ENCODE data around the gene CCNY. TPM values are rescaled to one million over a fixed set of nuclear protein-coding genes. Genes with fewer than 3 reads are reported as not detected.

CCNY gene
- total RNA-seq, 1 experiment from 2014 or later, result 62.2 TPM

- ATAC-seq, result no peak
Measured at GRCh38 chr10:35371731-35372130, 35.4 kb downstream of the CCNY start.

More at GRCh38 chr10:35371731-35372130, 35.4 kb downstream of the CCNY start:
- CTCF ChIA-PET, result no interaction called here
- TF ChIP-seq CTCF (IDR thresholded peaks at IDR 0.05 in 2 of 3, conservative IDR thresholded peaks at IDR 0.05 in 1 of 3; ENCODE audit: borderline replicate concordance in 1 of 3, insufficient read depth in 1 of 3, low read depth in 2 of 3, low read length in 2 of 3), result no peak
- no peak for TF ChIP-seq SRF (IDR thresholded peaks at IDR 0.05; ENCODE audit: low read depth)
- TF ChIP-seq POLR2A (IDR thresholded peaks at IDR 0.05; ENCODE audit: borderline replicate concordance, extremely low read depth, insufficient read depth, insufficient read length), result no peak
- no peak for TF ChIP-seq MAX (IDR thresholded peaks at IDR 0.05)
- TF ChIP-seq ELF1 (IDR thresholded peaks at IDR 0.05; ENCODE audit: borderline replicate concordance, low read depth), result no peak
- no peak for TF ChIP-seq EZH2 (IDR thresholded peaks at IDR 0.05)
- TF ChIP-seq CEBPB (IDR thresholded peaks at IDR 0.05; ENCODE audit: low read depth), result no peak
- no peak for TF ChIP-seq JUND (IDR thresholded peaks at IDR 0.05)
- TF ChIP-seq POLR2AphosphoS5 (IDR thresholded peaks at IDR 0.05; ENCODE audit: low read depth, low read length), result no peak
- no peak for TF ChIP-seq ZBTB33 (IDR thresholded peaks at IDR 0.05; ENCODE audit: extremely low read depth, insufficient replicate concordance, low read length)
- no peak for TF ChIP-seq ZNF274 (IDR thresholded peaks at IDR 0.05; ENCODE audit: low read depth, low read length)
- TF ChIP-seq REST (IDR thresholded peaks at IDR 0.05; ENCODE audit: low read depth), result no peak
- no peak for TF ChIP-seq SIN3A (IDR thresholded peaks at IDR 0.05; ENCODE audit: low read depth)
- no peak for TF ChIP-seq ZFX (IDR thresholded peaks at IDR 0.05)
- TF ChIP-seq CBX3 (IDR thresholded peaks at IDR 0.05; ENCODE audit: low read depth), result no peak
- TF ChIP-seq ATF3 (IDR thresholded peaks at IDR 0.05), result no peak
- no peak for TF ChIP-seq RAD21 (IDR thresholded peaks at IDR 0.05; ENCODE audit: low read depth)
- no peak for TF ChIP-seq EGR1 (IDR thresholded peaks at IDR 0.05; ENCODE audit: low read depth)
- no peaks in the 10 kb centered on the region for H3K4me1 ChIP-seq (ENCODE audit: control insufficient read depth in 1 of 2, insufficient read depth in 2 of 2, low read length in 2 of 2)
- H3K4me3 ChIP-seq (replicated peaks in 1 of 2; ENCODE audit: low read depth in 1 of 2, low read length in 2 of 2), result no peak overlapping the region
- RAD21 ChIA-PET (ENCODE audit: low non-redundant PET in 1 of 2, low total read pairs in 2 of 2, uncharacterized antibody in 2 of 2, unreplicated experiment in 2 of 2), result no interaction called here
- peaks cover 6% of the 10 kb centered on the region; the same call in 1 of the 2 replicates for H4K20me1 ChIP-seq (ENCODE audit: insufficient read depth)
- H3K36me3 ChIP-seq (ENCODE audit: control insufficient read depth in 1 of 2, insufficient read depth in 2 of 2, low read length in 2 of 2), result no peaks in the 10 kb centered on the region
- no peak overlapping the region for H3K27ac ChIP-seq (ENCODE audit: low read depth, low read length)
- peaks cover 90% of the 10 kb centered on the region for H3K79me2 ChIP-seq (ENCODE audit: insufficient read depth, low read length)
- H3K4me2 ChIP-seq (ENCODE audit: low read length), result no peak overlapping the region
- no peak for DNase-seq (ENCODE audit: low read depth, low spot score)
- H3K9me2 ChIP-seq (ENCODE audit: insufficient read depth), result no peaks in the 10 kb centered on the region
- H3K9me3 ChIP-seq (ENCODE audit: control insufficient read depth in 1 of 2, insufficient read depth in 1 of 2, low read depth in 1 of 2, low read length in 2 of 2), result no peaks in the 10 kb centered on the region
- BruUV-seq (replicated peaks), result no TSS peak
- intact Hi-C loops (cut with micrococcal nuclease), result no loop called here
- no peak overlapping the region for H2AFZ ChIP-seq (ENCODE audit: low read depth, low read length, poor library complexity, severe bottlenecking)
- no peaks in the 10 kb centered on the region for H3K27me3 ChIP-seq (ENCODE audit: insufficient read depth, low read length)
- H3K9ac ChIP-seq (ENCODE audit: low read length), result no peak overlapping the region
- POLR2A ChIA-PET, result no interaction called here

Data from HCT116 (cell line).